H9 (cell line): ENCODE results near the gene SRD5A3. TPM values are rescaled to one million over a fixed set of nuclear protein-coding genes. Genes with fewer than 3 reads are reported as not detected.

Experiments used
- DNase-seq: peaks from one replicate; pipeline ENCODE4 v3.0.0-alpha.2; 2017
- H2AFZ ChIP-seq: one replicate; pipeline ENCODE4 v1.6.1; 2013; ENCODE audit warnings: mild to moderate bottlenecking, low read length, control low read depth, moderate library complexity
- H2AK5ac ChIP-seq: 2 replicates; pipeline ENCODE4 v1.6.1; 2013; ENCODE audit warnings: low read length, control low read depth, mixed read lengths; ENCODE audit not compliant: insufficient read length
- H2BK120ac ChIP-seq: one replicate; pipeline ENCODE4 v1.6.1; 2013; ENCODE audit warnings: low read depth, mild to moderate bottlenecking, low read length, control low read depth, inconsistent platforms; ENCODE audit not compliant: poor library complexity, severe bottlenecking
- H2BK12ac ChIP-seq: 2 replicates; pipeline ENCODE4 v1.6.1; 2013; ENCODE audit warnings: low read length, control low read depth, mixed read lengths, low read depth; ENCODE audit not compliant: insufficient read length
- H2BK15ac ChIP-seq: 2 replicates; pipeline ENCODE4 v1.6.1; 2013; ENCODE audit warnings: low read depth, low read length, control low read depth
- H2BK20ac ChIP-seq: one replicate; pipeline ENCODE4 v1.6.1; 2013; ENCODE audit warnings: low read depth, mild to moderate bottlenecking, low read length, control low read depth, inconsistent platforms; ENCODE audit not compliant: poor library complexity, severe bottlenecking
- H2BK5ac ChIP-seq: 2 replicates; pipeline ENCODE4 v1.6.1; 2013; ENCODE audit warnings: low read length, control low read depth, mixed read lengths; ENCODE audit not compliant: insufficient read length
- H3K14ac ChIP-seq: 2 replicates; pipeline ENCODE4 v1.6.1; 2013; ENCODE audit warnings: low read length, control low read depth; ENCODE audit not compliant: insufficient read depth
- H3K18ac ChIP-seq: 2 replicates; pipeline ENCODE4 v1.6.1; 2013; ENCODE audit warnings: low read depth, mild to moderate bottlenecking, mixed read lengths, low read length, control low read depth; ENCODE audit not compliant: insufficient read length
- H3K23ac ChIP-seq: 2 replicates; pipeline ENCODE4 v1.6.1; 2013; ENCODE audit warnings: low read length, control low read depth, mixed read lengths, low read depth; ENCODE audit not compliant: insufficient read length
- H3K23me2 ChIP-seq: 2 replicates; pipeline ENCODE4 v1.6.1; 2013; ENCODE audit warnings: low read depth, mild to moderate bottlenecking, mixed read lengths, low read length, control low read depth; ENCODE audit not compliant: insufficient read length, poor library complexity, severe bottlenecking
- H3K27ac ChIP-seq: 2 replicates; pipeline ENCODE4 v1.5.1; 2013; ENCODE audit warnings: low read length, control low read depth, mixed read lengths, low read depth; ENCODE audit not compliant: insufficient read length
- H3K27me3 ChIP-seq: 2 replicates; pipeline ENCODE4 v1.6.1; 2013; ENCODE audit warnings: low read length, control low read depth, inconsistent platforms; ENCODE audit not compliant: insufficient read depth
- H3K4ac ChIP-seq: 2 replicates; pipeline ENCODE4 v1.6.1; 2013; ENCODE audit warnings: low read depth, mild to moderate bottlenecking, control low read depth, inconsistent platforms, low read length, moderate library complexity
- H3K4me1 ChIP-seq: 2 replicates; pipeline ENCODE4 v1.6.1; 2013; ENCODE audit warnings: low read length, control low read depth, inconsistent platforms; ENCODE audit not compliant: insufficient read depth
- H3K4me2 ChIP-seq: 2 replicates; pipeline ENCODE4 v1.6.1; 2013; ENCODE audit warnings: low read length, control low read depth, mixed read lengths; ENCODE audit not compliant: insufficient read length, insufficient read depth
- H3K56ac ChIP-seq: 2 replicates; pipeline ENCODE4 v1.6.1; 2013; ENCODE audit warnings: low read depth, mild to moderate bottlenecking, mixed read lengths, low read length, control low read depth; ENCODE audit not compliant: insufficient read length
- H3K79me1 ChIP-seq: 2 replicates; pipeline ENCODE4 v1.6.1; 2013; ENCODE audit warnings: low read depth, mild to moderate bottlenecking, moderate library complexity, low read length, control low read depth, inconsistent platforms; ENCODE audit not compliant: insufficient read depth, poor library complexity, severe bottlenecking
- H3K79me2 ChIP-seq: 2 replicates; pipeline ENCODE4 v1.6.1; 2013; ENCODE audit warnings: low read length, control low read depth, inconsistent platforms; ENCODE audit not compliant: insufficient read depth
- H3K9ac ChIP-seq: 2 replicates; pipeline ENCODE4 v1.6.1; 2013; ENCODE audit warnings: low read length, control low read depth, mixed read lengths; ENCODE audit not compliant: insufficient read length; ENCODE audit errors: extremely low read depth
- H3K9me3 ChIP-seq: one replicate; pipeline ENCODE4 v1.6.1; 2013; ENCODE audit warnings: low read depth, low read length, inconsistent platforms; ENCODE audit not compliant: control insufficient read depth
- H3T11ph ChIP-seq: one replicate; pipeline ENCODE4 v1.6.1; 2013; ENCODE audit warnings: mild to moderate bottlenecking, low read length, control low read depth, inconsistent platforms
- H4K20me1 ChIP-seq: one replicate; pipeline ENCODE4 v1.6.1; 2013; ENCODE audit not compliant: control insufficient read depth, insufficient read length, insufficient read depth
- H4K5ac ChIP-seq: 2 replicates; pipeline ENCODE4 v1.6.1; 2013; ENCODE audit warnings: low read depth, mild to moderate bottlenecking, mixed read lengths, low read length, control low read depth; ENCODE audit not compliant: insufficient read length
- H4K8ac ChIP-seq: replicated peaks from 2 replicates; pipeline ENCODE4 v1.6.1; 2013; ENCODE audit warnings: low read length, control low read depth, mixed read lengths, low read depth; ENCODE audit not compliant: insufficient read length
- H4K91ac ChIP-seq: 2 replicates; pipeline ENCODE4 v1.6.1; 2013; ENCODE audit warnings: low read depth, mild to moderate bottlenecking, moderate library complexity, mixed read lengths, low read length, control low read depth; ENCODE audit not compliant: insufficient read length
- H3K27ac Mint-ChIP-seq, 3 experiments: 2 replicates in 2 of 3; 3 replicates in 1 of 3; pipeline ENCODE4 v1.8.0; 2020 to 2021; ENCODE audit warnings: mixed read lengths in 3 of 3, mild to moderate bottlenecking in 1 of 3, moderate library complexity in 1 of 3
- H3K27me3 Mint-ChIP-seq: 2 replicates; pipeline ENCODE4 v1.8.0; 2021; ENCODE audit warnings: low read depth, mild to moderate bottlenecking, moderate library complexity, mixed read lengths
- H3K36me3 Mint-ChIP-seq, 3 experiments: 2 replicates in 2 of 3; 3 replicates in 1 of 3; pipeline ENCODE4 v1.8.0; 2020 to 2021; ENCODE audit warnings: low read depth in 3 of 3, mixed read lengths in 3 of 3; ENCODE audit not compliant: insufficient read depth in 1 of 3
- H3K4me1 Mint-ChIP-seq, 2 experiments: 2 replicates each; pipeline ENCODE4 v1.8.0; 2020; ENCODE audit warnings: mixed read lengths in 2 of 2
- H3K4me3 Mint-ChIP-seq, 2 experiments: 2 replicates in 1 of 2; 3 replicates in 1 of 2; pipeline ENCODE4 v1.8.0; 2020 to 2021; ENCODE audit warnings: mild to moderate bottlenecking in 2 of 2, mixed read lengths in 2 of 2, moderate library complexity in 1 of 2
- H3K9me3 Mint-ChIP-seq, 2 experiments: 2 replicates in 1 of 2; 3 replicates in 1 of 2; pipeline ENCODE4 v1.8.0; 2020; ENCODE audit warnings: mild to moderate bottlenecking in 2 of 2, mixed read lengths in 2 of 2, moderate library complexity in 1 of 2
- CTCF ChIP-seq: fragments of 200-600 bp; sonication (generic); conservative IDR thresholded peaks from 3 replicates; pipeline ENCODE4 v1.8.0; 2021; ENCODE audit warnings: antibody characterized with exemption, mild to moderate bottlenecking
- WGBS: extraction: QIAGEN DNeasy Blood & Tissue Kit; methylation state at CpG from one replicate; pipeline ENCODE4 v1.1.7; 2013; ENCODE audit warnings: missing lambda C conversion rate, low lambda C conversion rate, mixed read lengths; ENCODE audit not compliant: insufficient read length; ENCODE audit errors: extremely low coverage; 5-methylcytosine and 5-hydroxymethylcytosine counted together
- total RNA-seq: library from RNA; stranded (reverse); gene quantifications from 2 replicates; pipeline ENCODE4 v1.2.1, GENCODE V29; 2021

SRD5A3 gene
- total RNA-seq, 1 experiment from 2014 or later = 35.0 TPM

GRCh38 chr4:55311792-55312488 lies 34.1 kb upstream of the SRD5A3 start:
- Histone ChIP-seq H2BK15ac (no peak overlapping the region), H3K23ac (no peak overlapping the region), H4K5ac (no peak overlapping the region), H3K4me1 (no peaks in the 10 kb centered on the region; the same call in 1 of the 2 replicates), H2BK12ac (no peak overlapping the region), H4K20me1 (no peaks in the 10 kb centered on the region), H3K4ac (no peak overlapping the region), H3T11ph (no peak overlapping the region), H2AFZ (no peak overlapping the region), H2BK20ac (no peak overlapping the region), H4K8ac (no peak overlapping the region), H3K9ac (no peak overlapping the region), H3K79me1 (no peaks in the 10 kb centered on the region), H2BK5ac (no peak overlapping the region), H3K4me2 (no peak overlapping the region), H3K79me2 (no peaks in the 10 kb centered on the region), H3K9me3 (no peaks in the 10 kb centered on the region), H3K27ac (no peak overlapping the region), H3K27me3 (no peaks in the 10 kb centered on the region), H2BK120ac (no peak overlapping the region), H3K18ac (no peak overlapping the region), H3K14ac (no peak overlapping the region), H4K91ac (no peak overlapping the region), H3K23me2 (no peaks in the 10 kb centered on the region), H2AK5ac (no peak overlapping the region), H3K56ac (no peak overlapping the region)
- TF ChIP-seq CTCF = no peak
- Mint-ChIP-seq H3K27me3 (no peaks in the 10 kb centered on the region), H3K4me1 (peaks cover 6 to 7% of the 10 kb centered on the region in 2 experiments), H3K9me3 (peaks cover 5 to 8% of the 10 kb centered on the region in 2 experiments; a peak in 2 of 5 replicates), H3K36me3 (peaks cover 4 to 12% (median 9%) of the 10 kb centered on the region in 3 experiments; a peak in 4 of 7 replicates), H3K4me3 (no peak overlapping the region), H3K27ac (no peak overlapping the region)
- DNase-seq = no peak
- no CpG with 5 or more reads among the region's 5 CpGs for WGBS
